Smooth muscle cell (in vitro differentiated cells): Measurements from ENCODE around the gene DNAJB4. TPM values are rescaled to one million over a fixed set of nuclear protein-coding genes. Genes with fewer than 3 reads are reported as not detected.

Experiments used
- DNase-seq: peaks from one replicate; lab custom pipeline; 2025; ENCODE audit not compliant: unreplicated experiment; lab: John Stamatoyannopoulos, UW
- H2AFZ ChIP-seq: fragments of 200-600 bp; sonication (generic); 2 replicates; pipeline ENCODE4 v1.6.0; 2016; ENCODE audit warnings: antibody characterized with exemption, low read depth, mild to moderate bottlenecking
- H3F3A ChIP-seq: fragments of 200-600 bp; sonication (generic); 2 replicates; pipeline ENCODE4 v1.6.0; 2017; ENCODE audit warnings: antibody characterized with exemption, low read depth
- H3K27ac ChIP-seq: fragments of 200-600 bp; sonication (generic); 2 replicates; pipeline ENCODE4 v1.5.1; 2016; ENCODE audit warnings: low read depth, mild to moderate bottlenecking
- H3K27me3 ChIP-seq: fragments of 200-600 bp; sonication (generic); 2 replicates; pipeline ENCODE4 v1.6.1; 2016; ENCODE audit warnings: low read depth, mild to moderate bottlenecking
- H3K36me3 ChIP-seq: fragments of 200-600 bp; sonication (generic); 2 replicates; pipeline ENCODE4 v1.5.1; 2016; ENCODE audit warnings: low read depth
- H3K4me1 ChIP-seq: fragments of 200-600 bp; sonication (generic); 2 replicates; pipeline ENCODE4 v1.5.1; 2016; ENCODE audit warnings: low read depth
- H3K4me2 ChIP-seq: fragments of 200-600 bp; sonication (generic); 2 replicates; pipeline ENCODE4 v1.6.0; 2016; ENCODE audit warnings: mild to moderate bottlenecking
- H3K4me3 ChIP-seq: fragments of 200-600 bp; sonication (generic); 2 replicates; pipeline ENCODE4 v1.5.1; 2016; ENCODE audit warnings: mild to moderate bottlenecking
- H3K79me2 ChIP-seq: fragments of 200-600 bp; sonication (generic); 2 replicates; pipeline ENCODE4 v1.6.0; 2016; ENCODE audit warnings: low read depth, mild to moderate bottlenecking
- H3K9ac ChIP-seq: fragments of 200-600 bp; sonication (generic); 2 replicates; pipeline ENCODE4 v1.6.0; 2016; ENCODE audit warnings: low read depth
- H3K9me3 ChIP-seq: fragments of 200-600 bp; sonication (generic); replicated peaks from 2 replicates; pipeline ENCODE4 v1.5.1; 2016; ENCODE audit warnings: low read depth
- H4K20me1 ChIP-seq: fragments of 200-600 bp; sonication (generic); 2 replicates; pipeline ENCODE4 v1.6.0; 2016; ENCODE audit warnings: low read depth
- CTCF ChIP-seq: fragments of 200-600 bp; sonication (generic); IDR thresholded peaks from 2 replicates; pipeline ENCODE4 v1.5.1; 2017; ENCODE audit warnings: borderline replicate concordance, mild to moderate bottlenecking, antibody characterized with exemption; ENCODE audit not compliant: insufficient read depth, poor library complexity, severe bottlenecking
- WGBS: methylation state at CpG from one replicate; pipeline ENCODE4 v1.1.7; 2016; ENCODE audit warnings: low lambda C conversion rate; 5-methylcytosine and 5-hydroxymethylcytosine counted together
- polyA plus RNA-seq: library from polyadenylated mRNA; unstranded; fragments of >200 nt; fragmentation: Nextera tagmentation; extraction: Ambion mirVana; gene quantifications from 2 replicates; pipeline ENCODE4 v1.2.1, GENCODE V29; 2016
- total RNA-seq: library from RNA; depleted of rRNA; stranded (reverse); fragments of >200 nt; gene quantifications from 2 replicates; pipeline ENCODE4 v1.2.3, GENCODE V29; 2014

DNAJB4 gene
- total and polyA plus RNA-seq, 2 experiments from 2014 or later = 43.4 to 48.9 TPM

- no peak overlapping the region for H2AFZ ChIP-seq
- TF ChIP-seq CTCF = no peak
These were observed 50.2 kb downstream of the DNAJB4 start for GRCh38 chr1:78054972-78055371.

GRCh38 chr1:78055565-78056132 is 50.9 kb downstream of the DNAJB4 start:
- Histone ChIP-seq H4K20me1 (no peaks in the 10 kb centered on the region), H3K36me3 (no peaks in the 10 kb centered on the region), H3K9ac (no peak overlapping the region), H3K79me2 (no peaks in the 10 kb centered on the region), H3K27me3 (peaks cover 7% of the 10 kb centered on the region), H3K4me1 (no peaks in the 10 kb centered on the region), H2AFZ (no peak overlapping the region), H3K4me2 (no peak overlapping the region), H3K27ac (no peak overlapping the region), H3F3A (no peaks in the 10 kb centered on the region), H3K9me3 (no peaks in the 10 kb centered on the region), H3K4me3 (no peak overlapping the region)
- DNase-seq = no peak
- WGBS = 78% methylated on average over 3 of the region's 3 CpGs
- TF ChIP-seq CTCF = no peak

More at GRCh38 chr1:78054972-78055371, 50.2 kb downstream of the DNAJB4 start:
- Histone ChIP-seq H4K20me1 (no peaks in the 10 kb centered on the region), H3K4me2 (no peak overlapping the region), H3K27me3 (peaks cover 7% of the 10 kb centered on the region), H3K27ac (no peak overlapping the region), H3K79me2 (no peaks in the 10 kb centered on the region), H3K4me1 (no peaks in the 10 kb centered on the region), H3K9ac (no peak overlapping the region), H3K36me3 (no peaks in the 10 kb centered on the region), H3K9me3 (no peaks in the 10 kb centered on the region), H3K4me3 (no peak overlapping the region), H3F3A (no peaks in the 10 kb centered on the region)
- DNase-seq = no peak
- WGBS = 46% methylated on average over 2 of the region's 2 CpGs

GRCh38 chr1:78058670-78059069 is 53.9 kb downstream of the DNAJB4 start:
- Histone ChIP-seq H2AFZ (no peak overlapping the region), H3K27ac (no peak overlapping the region), H3K79me2 (no peaks in the 10 kb centered on the region), H3K4me2 (no peak overlapping the region), H3K27me3 (peaks cover 7% of the 10 kb centered on the region), H3K36me3 (no peaks in the 10 kb centered on the region), H3K4me3 (no peak overlapping the region), H3K9ac (no peak overlapping the region), H4K20me1 (no peaks in the 10 kb centered on the region), H3K4me1 (no peaks in the 10 kb centered on the region), H3K9me3 (no peaks in the 10 kb centered on the region), H3F3A (no peaks in the 10 kb centered on the region)
- WGBS = 85% methylated on average over 4 of the region's 4 CpGs
- DNase-seq = no peak
- no peak for TF ChIP-seq CTCF
